Adrenal gland (tissue), 5 donors: ENCODE data around the gene PARP8.

ENCODE experiments used
- CTCF ChIP-seq, 6 experiments: fragments of 450-650 bp in 4 of 6; fragments of 200-600 bp in 2 of 6; sonication (generic) in 1 of 6; IDR thresholded peaks; 1 replicate in 5 of 6; 2 replicates in 1 of 6; pipeline versions ENCODE4 v1.5.1 to v1.8.0; 2016 to 2021; ENCODE audit warnings: antibody characterized with exemption in 6 of 6, mild to moderate bottlenecking in 2 of 6, moderate library complexity in 1 of 6
- POLR2A ChIP-seq, 2 donors: fragments of 450-650 bp; IDR thresholded peaks; one replicate each; pipeline ENCODE4 v1.6.1; 2017; ENCODE audit warnings: antibody characterized with exemption in 2 of 2, mild to moderate bottlenecking in 2 of 2, moderate library complexity in 1 of 2
- donor health status: DM: no; HTN: no; CAD: no.

- no peak for TF ChIP-seq CTCF (IDR thresholded peaks at IDR 0.05)
- no peak for TF ChIP-seq POLR2A (IDR thresholded peaks at IDR 0.05)
Measured at GRCh38 chr5:50767588-50767987, 101.2 kb downstream of the PARP8 start.
